Neutrophil (primary cell): ENCODE measurements around the gene CREBBP.

Source experiments
- H3K27ac ChIP-seq: fragments of 200-600 bp; sonication (generic); 2 replicates; pipeline ENCODE4 v1.5.1; 2016; ENCODE audit warnings: mild to moderate bottlenecking, moderate library complexity
- H3K27me3 ChIP-seq: fragments of 200-600 bp; sonication (generic); 2 replicates; pipeline ENCODE4 v1.6.0; 2016; ENCODE audit warnings: mild to moderate bottlenecking
- H3K36me3 ChIP-seq: fragments of 200-600 bp; sonication (generic); 2 replicates; pipeline ENCODE4 v1.5.1; 2017
- H3K4me1 ChIP-seq, 2 experiments: fragments of 200-600 bp in 1 of 2; sonication (generic) in 1 of 2; 1 replicate in 1 of 2; 2 replicates in 1 of 2; pipeline versions ENCODE4 v1.5.1 to v1.6.1; 2013 to 2016; ENCODE audit warnings: low read depth in 1 of 2, low read length in 1 of 2, mild to moderate bottlenecking in 1 of 2, moderate library complexity in 1 of 2; ENCODE audit not compliant: control insufficient read depth in 1 of 2, insufficient read depth in 1 of 2
- H3K4me3 ChIP-seq, 2 experiments: fragments of 200-600 bp in 1 of 2; sonication (generic) in 1 of 2; 1 replicate in 1 of 2; 2 replicates in 1 of 2; pipeline ENCODE4 v1.5.1; 2013 to 2016; ENCODE audit warnings: low read depth in 1 of 2, low read length in 1 of 2, mild to moderate bottlenecking in 1 of 2, moderate library complexity in 1 of 2
- H3K9me3 ChIP-seq: fragments of 200-600 bp; sonication (generic); 2 replicates; pipeline ENCODE4 v1.5.1; 2016
- CTCF ChIP-seq: fragments of 200-600 bp; sonication (generic); IDR thresholded peaks from 2 replicates; pipeline ENCODE4 v1.5.1; 2016; ENCODE audit warnings: antibody characterized with exemption

The CREBBP gene

GRCh38 chr16:3849751-3850543, 30.6 kb downstream of the CREBBP start:
- no peak for TF ChIP-seq CTCF
- Histone ChIP-seq H3K27me3 (no peaks in the 10 kb centered on the region), H3K4me3 (no peak overlapping the region), H3K4me1 (peaks cover 32 to 43% of the 10 kb centered on the region in 2 experiments), H3K9me3 (no peaks in the 10 kb centered on the region), H3K36me3 (peaks cover 39% of the 10 kb centered on the region), H3K27ac (peak overlapping the region; percentile 41)

GRCh38 chr16:3846595-3847091, 33.9 kb downstream of the CREBBP start:
- Histone ChIP-seq H3K4me1 (peaks cover 27 to 32% of the 10 kb centered on the region in 2 experiments), H3K4me3 (no peak overlapping the region), H3K36me3 (peaks cover 39% of the 10 kb centered on the region), H3K27ac (peak overlapping the region; percentile 33), H3K27me3 (no peaks in the 10 kb centered on the region), H3K9me3 (no peaks in the 10 kb centered on the region)
- TF ChIP-seq CTCF: no peak

DNA sequence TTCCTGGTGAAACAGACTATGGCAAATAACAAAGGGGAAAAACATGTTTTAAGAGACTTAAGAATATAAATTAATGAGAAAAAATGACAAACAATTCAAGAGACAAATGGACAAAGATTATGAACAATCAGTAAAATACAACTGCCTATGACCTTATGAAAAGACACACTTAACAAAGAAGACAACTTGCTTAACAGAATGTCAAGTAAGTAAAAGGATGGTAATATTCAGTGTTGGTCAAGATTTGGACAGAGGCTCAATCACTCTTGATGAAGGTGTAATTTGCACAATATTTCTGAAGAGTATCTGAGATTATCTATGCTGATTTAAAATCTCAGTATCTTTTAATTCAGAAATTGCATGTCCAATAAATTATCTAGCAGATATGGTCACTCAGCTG, 34.4 kb downstream of the CREBBP start:
- Histone ChIP-seq H3K9me3 (no peaks in the 10 kb centered on the region), H3K4me1 (peaks cover 31 to 35% of the 10 kb centered on the region in 2 experiments), H3K27ac (peak overlapping the region; percentile 33), H3K4me3 (no peak overlapping the region), H3K36me3 (peaks cover 39% of the 10 kb centered on the region), H3K27me3 (no peaks in the 10 kb centered on the region)
- no peak for TF ChIP-seq CTCF

DNA sequence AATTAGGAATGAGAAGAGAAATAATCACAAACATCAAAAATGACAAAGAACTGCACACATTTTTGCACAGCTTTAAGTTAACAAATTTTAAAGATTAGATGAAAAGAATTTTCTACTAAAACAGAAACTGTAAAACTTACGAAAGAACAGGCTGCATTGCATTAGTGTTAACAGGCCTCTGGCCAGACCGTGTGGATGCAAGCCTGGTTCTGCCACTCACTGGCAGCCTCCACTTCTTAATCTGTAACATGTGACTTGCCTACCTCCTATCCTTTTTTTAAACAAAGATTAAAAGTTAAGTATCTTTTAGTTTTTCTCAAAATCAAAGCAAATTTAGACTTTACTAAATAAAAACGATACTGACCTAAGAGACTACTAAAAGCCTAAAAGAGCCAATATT, 37.5 kb downstream of the CREBBP start:
- no peaks in the 10 kb centered on the region for H3K27me3 ChIP-seq
- no peak overlapping the region for H3K4me3 ChIP-seq
- H3K36me3 ChIP-seq: peaks cover 16% of the 10 kb centered on the region
- peaks cover 28 to 38% of the 10 kb centered on the region in 2 experiments for H3K4me1 ChIP-seq
- no peak for TF ChIP-seq CTCF
- H3K27ac ChIP-seq: peak overlapping the region; percentile 45
- no peaks in the 10 kb centered on the region for H3K9me3 ChIP-seq

- peak overlapping the region; percentile 2 to 12 for H3K4me3 ChIP-seq
- H3K4me1 ChIP-seq: peaks cover 28 to 38% of the 10 kb centered on the region in 2 experiments
- peak overlapping the region; percentile 79 for H3K27ac ChIP-seq
- peaks cover 12% of the 10 kb centered on the region for H3K36me3 ChIP-seq
- H3K27me3 ChIP-seq: no peaks in the 10 kb centered on the region
- TF ChIP-seq CTCF: no peak
- H3K9me3 ChIP-seq: no peaks in the 10 kb centered on the region
Measured at GRCh38 chr16:3841729-3842508, 38.6 kb downstream of the CREBBP start.
